ENCODE results near the gene ABCA2.

The ABCA2 gene

DNA sequence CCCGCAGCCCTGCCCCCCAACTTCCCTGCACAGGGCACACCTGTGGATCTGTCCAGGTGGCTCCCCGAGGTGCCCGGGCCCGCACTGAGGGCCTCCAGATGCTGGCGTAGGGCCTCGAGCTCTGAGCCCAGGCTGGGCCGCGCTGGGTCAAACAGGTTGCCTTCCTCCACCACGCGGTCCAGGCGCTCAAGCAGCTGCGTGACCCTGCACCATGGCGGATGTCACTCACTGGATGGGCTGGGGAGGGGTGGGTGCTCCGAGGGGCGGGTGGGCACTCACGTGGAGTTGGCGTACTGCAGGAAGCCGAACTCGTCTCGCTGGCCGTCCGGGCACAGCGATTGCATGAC is 5.4 kb downstream of the ABCA2 start:
- H3K36me3 ChIP-seq (ENCODE audit: insufficient read depth, low read length): no peaks in the 10 kb centered on the region
- no peaks in the 10 kb centered on the region for H3K27me3 ChIP-seq (ENCODE audit: control insufficient read depth in 1 of 2, insufficient read depth in 2 of 2, low read length in 2 of 2)
- no peaks in the 10 kb centered on the region for H3K9me3 ChIP-seq (ENCODE audit: low read length)
- peaks cover 12% of the 10 kb centered on the region for H3K4me1 ChIP-seq (ENCODE audit: insufficient read depth, low read length)
- H3K27ac ChIP-seq (ENCODE audit: low read depth, low read length): no peak overlapping the region
- no peak overlapping the region for H3K4me3 ChIP-seq (ENCODE audit: low read depth in 1 of 2, low read length in 2 of 2)
- no peak overlapping the region for H3K9ac ChIP-seq (ENCODE audit: low read length)

DNA sequence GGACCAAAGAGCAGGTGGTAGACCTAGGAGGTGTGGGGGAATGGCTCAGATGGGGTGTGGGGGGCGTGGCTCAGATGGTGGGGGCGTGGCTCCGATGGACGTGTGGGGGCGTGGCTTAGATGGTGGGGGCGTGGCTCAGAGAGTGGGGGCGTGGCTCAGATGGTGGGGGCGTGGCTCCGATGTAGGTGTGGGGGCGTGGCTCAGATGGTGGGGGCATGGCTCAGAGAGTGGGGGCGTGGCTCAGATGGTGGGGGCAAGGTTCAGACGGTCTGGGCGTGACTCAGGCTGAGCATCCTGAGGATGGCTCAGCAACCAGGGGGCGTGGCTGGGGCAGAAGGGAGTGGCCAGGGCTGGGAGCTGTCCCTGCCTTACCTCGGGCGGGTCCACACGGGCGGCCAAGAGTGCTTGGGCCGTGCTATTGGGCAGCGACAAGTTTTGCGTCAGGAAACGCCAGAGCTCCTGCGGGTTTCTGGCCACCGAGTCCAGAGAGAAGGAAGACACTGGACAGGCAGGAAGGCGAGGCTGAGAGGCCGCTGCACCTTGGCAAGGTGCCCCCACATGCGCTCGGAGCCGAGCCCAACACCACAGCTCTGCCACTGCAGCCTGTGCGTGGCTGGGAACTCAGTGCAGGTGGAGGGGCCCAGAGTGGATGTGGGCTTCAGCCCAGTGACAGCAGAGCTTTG is 5.9 kb downstream of the ABCA2 start:
- peaks cover 8% of the 10 kb centered on the region for H3K4me1 ChIP-seq (ENCODE audit: insufficient read depth, low read length)
- no peak overlapping the region for H3K27ac ChIP-seq (ENCODE audit: low read depth, low read length)
- H3K36me3 ChIP-seq (ENCODE audit: insufficient read depth, low read length): no peaks in the 10 kb centered on the region
- H3K4me3 ChIP-seq (ENCODE audit: low read depth in 1 of 2, low read length in 2 of 2): no peak overlapping the region
- no peak overlapping the region for H3K9ac ChIP-seq (ENCODE audit: low read length)
- no peaks in the 10 kb centered on the region for H3K27me3 ChIP-seq (ENCODE audit: control insufficient read depth in 1 of 2, insufficient read depth in 2 of 2, low read length in 2 of 2)
- no peaks in the 10 kb centered on the region for H3K9me3 ChIP-seq (ENCODE audit: low read length)

DNA sequence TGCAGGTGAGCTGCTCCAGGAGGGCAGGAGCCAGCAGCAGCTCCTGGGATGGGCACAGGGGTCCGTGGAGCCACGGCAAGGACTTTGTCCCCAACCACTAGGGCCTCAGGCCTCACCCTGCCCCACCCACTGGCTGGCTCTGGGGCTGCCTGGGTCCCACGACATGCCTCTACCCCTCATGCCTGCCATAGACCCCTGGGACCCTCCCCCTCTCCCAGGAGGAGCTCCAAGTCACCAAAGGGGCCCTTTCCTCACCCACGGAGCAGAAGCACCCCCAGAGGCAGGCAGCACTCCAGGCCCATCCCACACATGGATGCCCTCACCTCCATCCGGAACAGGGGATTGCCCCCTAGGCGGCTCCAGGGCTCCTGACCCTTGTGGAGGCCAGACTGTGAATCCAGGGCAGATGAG is 6.5 kb downstream of the ABCA2 start:
- H3K4me3 ChIP-seq (ENCODE audit: low read depth in 1 of 2, low read length in 2 of 2): no peak overlapping the region
- H3K27me3 ChIP-seq (ENCODE audit: control insufficient read depth in 1 of 2, insufficient read depth in 2 of 2, low read length in 2 of 2): no peaks in the 10 kb centered on the region
- no peak overlapping the region for H3K27ac ChIP-seq (ENCODE audit: low read depth, low read length)
- H3K9ac ChIP-seq (ENCODE audit: low read length): no peak overlapping the region
- no peaks in the 10 kb centered on the region for H3K9me3 ChIP-seq (ENCODE audit: low read length)
- peaks cover 5% of the 10 kb centered on the region for H3K4me1 ChIP-seq (ENCODE audit: insufficient read depth, low read length)
- H3K36me3 ChIP-seq (ENCODE audit: insufficient read depth, low read length): no peaks in the 10 kb centered on the region

DNA sequence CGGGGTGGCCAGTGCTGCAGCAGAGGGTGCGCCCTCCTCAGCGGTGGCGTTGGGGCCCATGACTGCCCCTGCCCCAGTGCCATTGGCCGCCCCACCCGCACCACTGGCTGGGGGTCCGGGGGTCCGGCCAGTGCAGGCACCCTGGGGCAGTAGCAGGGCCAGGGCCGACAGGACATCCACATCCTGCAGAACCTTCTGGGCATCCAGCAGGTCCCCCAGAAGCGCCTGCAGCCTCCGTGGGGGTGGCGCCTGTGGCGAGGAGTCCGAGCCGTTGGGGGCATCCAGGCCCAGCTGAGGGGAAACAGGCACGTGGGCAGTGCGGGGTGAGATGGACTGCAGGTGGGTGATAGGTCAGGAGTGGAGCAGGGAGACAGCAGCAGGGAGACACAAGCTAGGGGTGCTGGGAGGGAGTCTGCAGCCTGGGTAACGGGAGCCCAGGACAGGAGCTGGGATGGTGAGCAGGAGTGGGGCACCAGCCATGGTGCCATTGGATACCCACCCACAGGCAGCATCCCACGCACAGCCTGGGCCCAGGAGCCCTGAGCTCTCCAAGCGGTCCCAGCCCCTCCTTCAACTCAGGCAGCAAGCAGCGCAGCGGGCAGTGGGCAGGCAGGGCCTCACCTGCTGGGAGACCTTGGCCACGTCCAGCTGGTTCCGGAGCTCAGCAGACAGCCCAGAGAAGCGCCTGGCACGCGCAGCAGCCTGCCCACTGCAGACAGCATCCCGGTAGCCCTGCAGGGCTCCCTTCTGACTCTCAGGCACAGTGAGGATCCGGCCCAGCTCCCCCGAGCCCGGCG is 7.1 kb downstream of the ABCA2 start:
- Histone ChIP-seq H3K36me3 (ENCODE audit: insufficient read depth, low read length) (no peaks in the 10 kb centered on the region), H3K9ac (ENCODE audit: low read length) (no peak overlapping the region), H3K9me3 (ENCODE audit: low read length) (no peaks in the 10 kb centered on the region), H3K4me1 (ENCODE audit: insufficient read depth, low read length) (no peaks in the 10 kb centered on the region), H3K4me3 (ENCODE audit: low read depth in 1 of 2, low read length in 2 of 2) (no peak overlapping the region), H3K27ac (ENCODE audit: low read depth, low read length) (no peak overlapping the region), H3K27me3 (ENCODE audit: control insufficient read depth in 1 of 2, insufficient read depth in 2 of 2, low read length in 2 of 2) (no peaks in the 10 kb centered on the region)

DNA sequence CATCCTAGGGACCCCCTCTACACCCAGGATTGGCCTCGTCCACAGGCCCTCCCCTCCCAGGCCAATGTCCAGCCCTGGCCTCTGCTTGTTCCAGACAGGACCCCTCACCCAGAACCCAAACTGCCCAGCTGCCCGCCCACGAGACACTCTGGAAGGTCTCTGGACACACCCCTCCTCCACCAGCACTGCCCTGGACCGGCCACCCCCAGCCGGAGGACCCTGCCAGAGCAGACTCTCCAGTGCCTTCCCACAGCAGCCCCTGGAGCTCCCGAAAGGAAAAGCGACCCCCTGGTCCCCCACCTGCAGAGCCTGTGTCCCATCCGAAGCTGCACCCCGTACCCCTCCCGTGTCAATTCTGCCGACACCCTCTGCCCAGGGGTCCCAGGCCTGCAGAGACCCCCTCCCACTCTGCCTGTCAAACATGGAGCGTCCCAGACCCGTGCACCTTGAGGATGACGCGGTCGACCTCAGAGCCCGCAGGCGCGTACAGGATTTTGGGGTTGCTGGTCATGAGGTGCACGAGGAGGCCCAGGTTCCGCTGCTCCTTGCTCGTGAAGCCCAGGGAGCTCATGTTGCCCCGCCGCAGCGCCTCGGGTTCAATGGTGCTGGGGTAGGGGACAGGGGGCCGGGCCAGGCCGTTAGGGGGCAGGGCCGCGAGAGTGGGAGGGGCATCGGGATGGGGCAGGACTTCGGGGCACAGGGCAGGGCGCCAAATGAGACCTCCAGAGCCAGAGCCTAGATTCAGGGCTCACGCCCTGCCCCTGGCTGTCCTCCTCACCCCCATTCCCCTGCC is 8.0 kb downstream of the ABCA2 start:
- H3K27me3 ChIP-seq (ENCODE audit: control insufficient read depth in 1 of 2, insufficient read depth in 2 of 2, low read length in 2 of 2): no peaks in the 10 kb centered on the region
- no peak overlapping the region for H3K4me3 ChIP-seq (ENCODE audit: low read depth in 1 of 2, low read length in 2 of 2)
- H3K36me3 ChIP-seq (ENCODE audit: insufficient read depth, low read length): no peaks in the 10 kb centered on the region
- no peaks in the 10 kb centered on the region for H3K4me1 ChIP-seq (ENCODE audit: insufficient read depth, low read length)
- no peak overlapping the region for H3K27ac ChIP-seq (ENCODE audit: low read depth, low read length)
- H3K9me3 ChIP-seq (ENCODE audit: low read length): no peaks in the 10 kb centered on the region
- no peak overlapping the region for H3K9ac ChIP-seq (ENCODE audit: low read length)

DNA sequence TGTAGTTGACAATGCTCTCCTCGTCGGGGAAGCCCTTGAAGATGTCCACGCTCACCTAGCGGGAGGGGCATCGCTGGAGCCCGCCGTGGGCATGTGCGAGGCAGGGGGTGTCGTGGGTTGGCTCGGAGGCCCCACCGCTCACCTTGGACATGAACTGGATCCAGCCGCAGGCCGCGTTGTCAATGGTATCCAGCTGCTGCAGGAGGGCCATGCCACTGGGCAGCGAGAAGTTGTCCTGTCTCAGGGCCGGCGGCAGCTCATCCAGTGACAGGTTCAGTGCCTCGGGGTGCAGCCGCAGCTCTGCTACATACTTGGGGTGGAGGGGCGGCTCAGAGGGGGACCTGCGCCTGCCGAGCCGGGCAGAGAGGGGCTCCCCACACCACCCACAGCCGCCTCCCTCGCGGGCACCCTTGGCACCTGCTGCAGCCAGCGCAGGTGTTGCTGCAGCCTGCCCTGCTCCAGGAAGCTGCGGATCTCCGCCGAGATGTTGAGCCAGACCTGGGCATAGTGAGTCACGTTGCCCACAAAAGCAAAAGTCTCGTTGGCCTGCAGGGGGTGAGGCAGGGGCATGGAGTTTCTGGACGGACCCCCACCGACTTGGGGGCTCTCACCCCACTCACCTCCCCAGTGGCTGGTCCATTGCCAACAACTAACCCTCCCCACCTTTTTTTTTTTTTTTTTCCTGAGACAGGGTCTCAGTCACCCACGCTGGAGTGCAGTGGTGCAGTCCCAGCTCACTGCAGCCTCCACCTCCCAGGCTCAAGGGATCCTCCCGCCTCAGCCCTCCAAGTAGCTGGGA is 9.1 kb downstream of the ABCA2 start:
- H3K27me3 ChIP-seq (ENCODE audit: control insufficient read depth in 1 of 2, insufficient read depth in 2 of 2, low read length in 2 of 2): no peaks in the 10 kb centered on the region
- no peak overlapping the region for H3K27ac ChIP-seq (ENCODE audit: low read depth, low read length)
- H3K9ac ChIP-seq (ENCODE audit: low read length): no peak overlapping the region
- H3K4me3 ChIP-seq (ENCODE audit: low read depth in 1 of 2, low read length in 2 of 2): no peak overlapping the region
- H3K9me3 ChIP-seq (ENCODE audit: low read length): no peaks in the 10 kb centered on the region
- no peaks in the 10 kb centered on the region for H3K36me3 ChIP-seq (ENCODE audit: insufficient read depth, low read length)
- no peaks in the 10 kb centered on the region for H3K4me1 ChIP-seq (ENCODE audit: insufficient read depth, low read length)

DNA sequence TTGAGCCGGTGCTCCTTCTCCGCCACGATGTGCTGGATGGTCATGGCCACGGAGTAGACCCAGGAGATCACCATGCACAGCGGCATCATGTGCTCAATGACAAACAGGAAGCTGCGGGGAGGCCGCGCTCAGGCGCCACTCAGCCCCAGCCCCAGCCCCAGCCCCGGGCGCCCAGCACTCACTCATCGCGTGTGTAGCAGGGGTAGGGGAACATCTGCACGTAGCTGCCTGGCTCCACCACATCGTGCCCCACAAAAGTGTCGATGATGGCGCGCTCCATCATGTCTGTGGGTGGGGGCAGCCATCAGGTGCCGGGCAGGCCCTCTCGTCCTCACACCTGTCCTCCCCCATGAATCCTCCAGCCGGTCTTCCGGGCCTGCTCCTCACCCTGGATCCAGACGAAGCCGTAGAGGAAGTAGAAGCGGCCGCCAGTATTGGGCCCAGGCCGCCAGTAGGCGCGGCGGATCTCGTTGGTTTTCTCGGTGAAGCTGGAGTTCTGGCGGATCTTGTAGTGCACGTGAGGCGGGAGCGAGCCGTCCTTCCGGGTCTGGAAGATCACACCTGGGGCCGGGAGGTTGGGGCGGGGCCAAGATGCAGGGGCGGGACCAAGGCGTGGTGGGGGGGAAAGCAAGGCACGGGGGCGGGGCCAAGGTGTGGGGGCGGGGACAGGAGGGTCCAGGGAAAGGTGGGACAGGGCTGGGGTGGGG is 10.1 kb downstream of the ABCA2 start:
- no peak overlapping the region for H3K27ac ChIP-seq (ENCODE audit: low read depth, low read length)
- H3K36me3 ChIP-seq (ENCODE audit: insufficient read depth, low read length): no peaks in the 10 kb centered on the region
- no peaks in the 10 kb centered on the region for H3K9me3 ChIP-seq (ENCODE audit: low read length)
- no peak overlapping the region for H3K4me3 ChIP-seq (ENCODE audit: low read depth in 1 of 2, low read length in 2 of 2)
- no peak overlapping the region for H3K9ac ChIP-seq (ENCODE audit: low read length)
- H3K4me1 ChIP-seq (ENCODE audit: insufficient read depth, low read length): no peaks in the 10 kb centered on the region
- H3K27me3 ChIP-seq (ENCODE audit: control insufficient read depth in 1 of 2, insufficient read depth in 2 of 2, low read length in 2 of 2): no peaks in the 10 kb centered on the region

DNA sequence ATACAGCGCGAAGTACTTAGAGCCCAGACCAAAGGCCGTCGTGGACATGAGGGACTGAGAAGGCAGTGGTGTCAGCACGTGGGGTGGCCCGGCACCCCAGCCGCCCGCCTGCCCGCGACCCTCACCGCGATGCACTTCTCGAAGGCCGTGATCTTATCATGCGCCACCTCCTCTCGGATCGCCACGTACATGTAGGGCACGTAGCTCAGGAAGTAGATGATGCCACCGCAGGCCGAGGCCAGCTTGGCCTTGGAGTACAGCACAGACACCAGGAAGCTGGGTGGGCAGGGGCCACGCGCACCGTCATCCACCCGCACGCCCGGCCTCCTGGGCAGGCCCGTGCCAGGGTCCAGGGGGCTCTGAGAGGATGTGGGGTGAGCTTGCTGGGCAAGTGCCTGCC is 11.0 kb downstream of the ABCA2 start:
- Histone ChIP-seq H3K27ac (ENCODE audit: low read depth, low read length) (no peak overlapping the region), H3K9ac (ENCODE audit: low read length) (no peak overlapping the region), H3K9me3 (ENCODE audit: low read length) (no peaks in the 10 kb centered on the region), H3K27me3 (ENCODE audit: control insufficient read depth in 1 of 2, insufficient read depth in 2 of 2, low read length in 2 of 2) (no peaks in the 10 kb centered on the region), H3K36me3 (ENCODE audit: insufficient read depth, low read length) (no peaks in the 10 kb centered on the region), H3K4me1 (ENCODE audit: insufficient read depth, low read length) (no peaks in the 10 kb centered on the region), H3K4me3 (ENCODE audit: low read depth in 1 of 2, low read length in 2 of 2) (no peak overlapping the region)

DNA sequence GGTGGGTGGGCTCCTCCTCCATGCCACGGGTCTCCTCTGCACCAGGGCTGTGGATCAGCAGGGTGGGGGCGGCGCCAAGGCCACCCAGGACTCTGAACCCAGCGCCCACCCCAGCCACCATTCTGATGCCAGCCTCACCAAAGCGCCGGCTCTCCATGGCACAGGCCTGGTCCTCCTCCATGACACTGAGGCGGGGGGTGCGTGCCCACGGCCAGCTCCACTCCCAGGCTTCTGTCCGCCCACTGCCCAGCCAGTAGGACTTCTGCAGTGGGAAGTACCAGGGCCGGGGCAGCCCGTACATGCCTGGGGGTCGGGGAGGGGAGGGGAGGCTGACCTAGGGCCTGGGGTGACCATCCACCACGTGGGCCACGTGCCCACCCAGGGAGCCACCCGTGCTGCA is 11.6 kb downstream of the ABCA2 start:
- Histone ChIP-seq H3K9me3 (ENCODE audit: low read length) (no peaks in the 10 kb centered on the region), H3K9ac (ENCODE audit: low read length) (no peak overlapping the region), H3K27me3 (ENCODE audit: control insufficient read depth in 1 of 2, insufficient read depth in 2 of 2, low read length in 2 of 2) (no peaks in the 10 kb centered on the region), H3K27ac (ENCODE audit: low read depth, low read length) (no peak overlapping the region), H3K36me3 (ENCODE audit: insufficient read depth, low read length) (peaks cover 5% of the 10 kb centered on the region), H3K4me1 (ENCODE audit: insufficient read depth, low read length) (no peaks in the 10 kb centered on the region), H3K4me3 (ENCODE audit: low read depth in 1 of 2, low read length in 2 of 2) (no peak overlapping the region)

DNA sequence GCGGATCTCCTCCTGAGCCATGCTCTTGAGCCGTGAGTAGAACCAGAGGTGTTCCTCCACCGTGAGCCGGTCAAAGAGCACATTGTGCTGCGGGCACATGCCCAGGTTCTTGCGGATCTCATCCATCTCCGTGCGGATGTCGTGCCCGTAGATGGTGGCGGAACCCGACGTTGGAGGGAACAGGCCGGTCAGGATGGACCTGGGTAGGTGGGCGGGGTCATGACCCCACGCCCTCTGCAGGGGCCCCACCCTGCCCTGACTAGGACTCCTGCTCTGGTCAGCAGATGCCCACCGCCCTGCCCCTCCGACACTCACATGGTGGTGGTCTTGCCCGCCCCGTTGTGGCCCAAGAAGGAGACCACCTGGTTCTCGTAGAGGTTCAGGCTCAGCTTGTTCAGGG is 12.1 kb downstream of the ABCA2 start:
- H3K36me3 ChIP-seq (ENCODE audit: insufficient read depth, low read length): peaks cover 9% of the 10 kb centered on the region
- no peaks in the 10 kb centered on the region for H3K27me3 ChIP-seq (ENCODE audit: control insufficient read depth in 1 of 2, insufficient read depth in 2 of 2, low read length in 2 of 2)
- no peak overlapping the region for H3K27ac ChIP-seq (ENCODE audit: low read depth, low read length)
- H3K4me1 ChIP-seq (ENCODE audit: insufficient read depth, low read length): no peaks in the 10 kb centered on the region
- no peaks in the 10 kb centered on the region for H3K9me3 ChIP-seq (ENCODE audit: low read length)
- no peak overlapping the region for H3K4me3 ChIP-seq (ENCODE audit: low read depth in 1 of 2, low read length in 2 of 2)
- H3K9ac ChIP-seq (ENCODE audit: low read length): no peak overlapping the region

All from muscle layer of colon (tissue), 2 donors.